Fibroblast of lung (primary cell): ENCODE measurements around the gene MEGF8. TPM values are rescaled to one million over a fixed set of nuclear protein-coding genes. Genes with fewer than 3 reads are reported as not detected.

ENCODE experiments used
- DNase-seq, 2 donors: peaks; one replicate each; pipeline versions ENCODE4 v3.0.0 to v3.0.0-alpha.2; 2010; ENCODE audit warnings: low read depth in 2 of 2
- H2AFZ ChIP-seq: 2 replicates; pipeline ENCODE4 v1.5.1; 2012; ENCODE audit warnings: low read length, control low read depth, inconsistent platforms
- H3K27ac ChIP-seq: 2 replicates; pipeline ENCODE4 v1.5.1; 2011; ENCODE audit warnings: low read length, control low read depth; ENCODE audit not compliant: insufficient read depth
- H3K27me3 ChIP-seq: 2 replicates; pipeline ENCODE4 v1.5.1; 2011; ENCODE audit warnings: mild to moderate bottlenecking, low read length; ENCODE audit not compliant: control insufficient read depth, insufficient read depth
- H3K36me3 ChIP-seq: 2 replicates; pipeline ENCODE4 v1.5.1; 2011; ENCODE audit warnings: low read length; ENCODE audit not compliant: control insufficient read depth, insufficient read depth
- H3K4me1 ChIP-seq: 2 replicates; pipeline ENCODE4 v1.5.1; 2011; ENCODE audit warnings: low read length; ENCODE audit not compliant: control insufficient read depth, insufficient read depth; ENCODE audit errors: extremely low read depth
- H3K4me2 ChIP-seq: 2 replicates; pipeline ENCODE4 v1.5.1; 2011; ENCODE audit warnings: low read length, control low read depth; ENCODE audit not compliant: insufficient read depth; ENCODE audit errors: extremely low read depth
- H3K4me3 ChIP-seq, 4 experiments: fragments of 200-600 bp in 1 of 4; sonication (generic) in 1 of 4; replicated peaks in 1 of 4; 2 replicates each; pipeline ENCODE4 v1.5.1; 2011 to 2016; ENCODE audit warnings: low read length in 4 of 4, low read depth in 3 of 4, mild to moderate bottlenecking in 3 of 4, control low read depth in 2 of 4, inconsistent platforms in 1 of 4, mixed read lengths in 1 of 4; ENCODE audit not compliant: insufficient read depth in 1 of 4; ENCODE audit errors: control extremely low read depth in 1 of 4
- H3K79me2 ChIP-seq: 2 replicates; pipeline ENCODE4 v1.5.1; 2012; ENCODE audit warnings: mild to moderate bottlenecking, low read length, inconsistent platforms; ENCODE audit not compliant: control insufficient read depth, insufficient read depth
- H3K9ac ChIP-seq: 2 replicates; pipeline ENCODE4 v1.5.1; 2011; ENCODE audit warnings: mild to moderate bottlenecking, low read length, control low read depth; ENCODE audit not compliant: insufficient read depth
- H3K9me3 ChIP-seq: 2 replicates; pipeline ENCODE4 v1.5.1; 2012; ENCODE audit warnings: low read depth, low read length; ENCODE audit not compliant: control insufficient read depth, insufficient read depth
- H4K20me1 ChIP-seq: 2 replicates; pipeline ENCODE4 v1.5.1; 2011; ENCODE audit warnings: low read length; ENCODE audit not compliant: control insufficient read depth, insufficient read depth; ENCODE audit errors: extremely low read depth
- EZH2 ChIP-seq: IDR thresholded peaks from 2 replicates; pipeline ENCODE4 v1.5.1; 2012; ENCODE audit warnings: low read length, control low read depth, mild to moderate bottlenecking; ENCODE audit errors: missing control alignments
- polyA plus RNA-seq, 2 donors: library from polyadenylated mRNA; depleted of rRNA in 1 of 2; stranded (reverse) in 1 of 2; unstranded in 1 of 2; fragments of >200 nt; gene quantifications; 2 replicates each; pipeline ENCODE4 v1.2.1, GENCODE V29; 2011 to 2012; ENCODE audit warnings: missing spikeins in 1 of 2
- total RNA-seq: library from RNA; depleted of rRNA; stranded (reverse); fragments of >200 nt; gene quantifications from 2 replicates; pipeline ENCODE4 v1.2.1, GENCODE V29; 2014
- TF ChIP-seq, protein P1 (sequence below), 2 donors: IDR thresholded peaks in 1 of 2; conservative IDR thresholded peaks in 1 of 2; 1 replicate in 1 of 2; 2 replicates in 1 of 2; pipeline ENCODE4 v1.5.1; 2011 to 2012; ENCODE audit warnings: low read length in 2 of 2, control low read depth in 1 of 2, inconsistent platforms in 1 of 2, low read depth in 1 of 2, mild to moderate bottlenecking in 1 of 2

Gene MEGF8
- total and polyA plus RNA-seq, 2 donors (not counting 1 experiment from before 2014, with no cell fraction given), result 9.3 to 27.6 TPM

DNA sequence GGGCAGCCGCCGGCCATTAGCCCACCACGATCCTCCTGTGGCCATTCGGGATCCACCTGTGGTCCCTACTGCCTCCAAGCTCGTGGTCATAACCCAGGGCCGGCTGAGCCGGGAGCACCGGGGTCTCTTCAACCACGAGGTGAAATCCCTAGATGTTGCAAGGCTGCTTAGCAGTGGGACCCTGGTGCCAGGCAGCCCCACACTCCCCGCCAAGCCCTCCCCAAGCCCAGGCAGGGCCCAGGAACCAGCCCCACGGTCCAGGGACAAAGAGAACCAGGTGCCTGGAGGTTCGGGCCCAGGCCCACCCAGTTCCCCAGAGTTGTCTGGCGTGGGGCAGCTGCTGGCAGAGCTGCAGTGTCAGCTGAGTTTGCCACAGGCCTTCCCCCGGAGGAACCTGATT lies 15.7 kb upstream of the MEGF8 start:
- TF ChIP-seq, protein P1, sequence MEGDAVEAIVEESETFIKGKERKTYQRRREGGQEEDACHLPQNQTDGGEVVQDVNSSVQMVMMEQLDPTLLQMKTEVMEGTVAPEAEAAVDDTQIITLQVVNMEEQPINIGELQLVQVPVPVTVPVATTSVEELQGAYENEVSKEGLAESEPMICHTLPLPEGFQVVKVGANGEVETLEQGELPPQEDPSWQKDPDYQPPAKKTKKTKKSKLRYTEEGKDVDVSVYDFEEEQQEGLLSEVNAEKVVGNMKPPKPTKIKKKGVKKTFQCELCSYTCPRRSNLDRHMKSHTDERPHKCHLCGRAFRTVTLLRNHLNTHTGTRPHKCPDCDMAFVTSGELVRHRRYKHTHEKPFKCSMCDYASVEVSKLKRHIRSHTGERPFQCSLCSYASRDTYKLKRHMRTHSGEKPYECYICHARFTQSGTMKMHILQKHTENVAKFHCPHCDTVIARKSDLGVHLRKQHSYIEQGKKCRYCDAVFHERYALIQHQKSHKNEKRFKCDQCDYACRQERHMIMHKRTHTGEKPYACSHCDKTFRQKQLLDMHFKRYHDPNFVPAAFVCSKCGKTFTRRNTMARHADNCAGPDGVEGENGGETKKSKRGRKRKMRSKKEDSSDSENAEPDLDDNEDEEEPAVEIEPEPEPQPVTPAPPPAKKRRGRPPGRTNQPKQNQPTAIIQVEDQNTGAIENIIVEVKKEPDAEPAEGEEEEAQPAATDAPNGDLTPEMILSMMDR (conservative IDR thresholded peaks at IDR 0.05 in 1 of 2, IDR thresholded peaks at IDR 0.05 in 1 of 2; ENCODE audit: low read depth in 1 of 2, low read length in 2 of 2), result no peak
- no peak for TF ChIP-seq EZH2
- Histone ChIP-seq H3K27ac (no peak overlapping the region), H3K4me2 (no peak overlapping the region), H3K36me3 (no peaks in the 10 kb centered on the region), H4K20me1 (no peaks in the 10 kb centered on the region), H3K9me3 (no peaks in the 10 kb centered on the region), H3K4me3 (no peak overlapping the region), H3K79me2 (no peaks in the 10 kb centered on the region), H3K9ac (no peak overlapping the region), H3K4me1 (no peaks in the 10 kb centered on the region), H3K27me3 (peaks cover 14% of the 10 kb centered on the region), H2AFZ (no peak overlapping the region)
- no peak for DNase-seq

DNA sequence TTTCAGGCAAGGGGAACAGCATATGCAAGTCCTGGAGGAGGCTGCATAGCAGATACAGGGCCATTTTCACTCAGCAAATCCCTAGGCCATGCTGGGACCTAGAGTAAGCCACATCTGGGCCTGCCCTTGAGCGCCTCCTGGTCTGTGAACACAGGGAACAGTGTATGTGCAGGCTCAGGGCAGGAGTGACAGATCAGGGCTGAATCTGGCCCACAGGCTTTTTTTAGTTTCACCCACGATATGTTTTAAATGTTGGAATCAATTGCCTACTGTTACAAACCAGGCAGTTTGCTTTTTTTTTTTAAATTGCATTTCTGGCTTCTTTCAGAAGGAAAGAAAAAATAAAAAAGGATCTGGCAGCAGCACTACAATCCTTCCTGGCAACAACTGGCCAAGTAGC lies 13.8 kb upstream of the MEGF8 start:
- DNase-seq, result no peak
- H3K9me3 ChIP-seq, result no peaks in the 10 kb centered on the region

DNA sequence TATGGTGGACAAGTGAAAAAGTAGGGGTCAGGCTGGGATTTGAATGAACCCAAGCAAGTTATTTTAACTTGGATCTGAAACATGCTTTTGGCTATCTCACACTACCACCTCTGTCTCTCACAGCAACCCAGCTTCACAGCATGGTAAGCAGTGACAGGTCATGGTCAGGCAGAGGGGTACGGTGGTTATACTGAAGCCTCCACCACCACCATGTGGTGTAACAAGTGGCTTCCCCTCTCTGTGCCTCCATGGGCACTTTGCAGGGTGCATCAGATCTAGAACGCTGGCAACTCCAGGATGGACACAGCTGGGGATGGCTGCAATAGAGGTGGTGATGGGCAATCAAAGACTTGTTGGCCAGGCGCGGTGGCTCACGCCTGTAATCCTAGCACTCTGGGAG lies 13.1 kb upstream of the MEGF8 start:
- TF ChIP-seq EZH2, result no peak
- TF ChIP-seq, protein P1 (conservative IDR thresholded peaks at IDR 0.05 in 1 of 2, IDR thresholded peaks at IDR 0.05 in 1 of 2; ENCODE audit: low read depth in 1 of 2, low read length in 2 of 2), result no peak
- no peak overlapping the region for H3K4me3 ChIP-seq
- H3K79me2 ChIP-seq, result no peaks in the 10 kb centered on the region
- H3K4me2 ChIP-seq, result no peak overlapping the region
- no peak for DNase-seq
- H2AFZ ChIP-seq, result no peak overlapping the region
- H3K9me3 ChIP-seq, result no peaks in the 10 kb centered on the region
- no peaks in the 10 kb centered on the region for H4K20me1 ChIP-seq
- H3K9ac ChIP-seq, result no peak overlapping the region
- no peaks in the 10 kb centered on the region for H3K4me1 ChIP-seq
- H3K27me3 ChIP-seq, result peaks cover 16% of the 10 kb centered on the region
- no peak overlapping the region for H3K27ac ChIP-seq
- no peaks in the 10 kb centered on the region for H3K36me3 ChIP-seq

More for the DNA sequence above, 13.8 kb upstream of the MEGF8 start:
- no peaks in the 10 kb centered on the region for H3K36me3 ChIP-seq
- H3K4me2 ChIP-seq, result no peak overlapping the region
- H3K79me2 ChIP-seq, result no peaks in the 10 kb centered on the region
- H3K4me3 ChIP-seq, result no peak overlapping the region
- H2AFZ ChIP-seq, result no peak overlapping the region
- H3K27me3 ChIP-seq, result peaks cover 16% of the 10 kb centered on the region
- H3K27ac ChIP-seq, result no peak overlapping the region
- TF ChIP-seq, protein P1 (conservative IDR thresholded peaks at IDR 0.05 in 1 of 2, IDR thresholded peaks at IDR 0.05 in 1 of 2; ENCODE audit: low read depth in 1 of 2, low read length in 2 of 2), result peak in 1 of 2 donors; percentile 4
- TF ChIP-seq EZH2, result no peak
- H3K9ac ChIP-seq, result no peak overlapping the region
- no peaks in the 10 kb centered on the region for H4K20me1 ChIP-seq
- H3K4me1 ChIP-seq, result no peaks in the 10 kb centered on the region
